GM23338 (cell line): Measurements from ENCODE around the gene DSCAML1. TPM values are rescaled to one million over a fixed set of nuclear protein-coding genes. Genes with fewer than 3 reads are reported as not detected.

Experiments
- ATAC-seq: fragments of 200-7000 bp; cut with Tn5 transposase; 3 replicates; pipeline ENCODE4 v1.9.1; 2020
- DNase-seq: peaks from one replicate; pipeline ENCODE4 v3.0.0-alpha.2; 2015; ENCODE audit warnings: low spot score
- H2AFZ ChIP-seq: fragments of 200-600 bp; sonication (generic); 2 replicates; pipeline ENCODE4 v1.8.0; 2016; ENCODE audit warnings: antibody characterized with exemption, mild to moderate bottlenecking, moderate library complexity
- H3F3A ChIP-seq: fragments of 200-600 bp; sonication (generic); replicated peaks from 2 replicates; pipeline ENCODE4 v1.8.0; 2017; ENCODE audit warnings: antibody characterized with exemption, mixed run types, low read depth
- H3K27ac ChIP-seq: fragments of 200-600 bp; sonication (generic); 2 replicates; pipeline ENCODE4 v1.6.1; 2016; ENCODE audit warnings: low read depth
- H3K27me3 ChIP-seq: fragments of 200-600 bp; sonication (generic); 2 replicates; pipeline ENCODE4 v1.8.0; 2016; ENCODE audit warnings: mild to moderate bottlenecking, mixed run types, moderate library complexity; ENCODE audit not compliant: insufficient read depth
- H3K36me3 ChIP-seq: fragments of 200-600 bp; sonication (generic); 2 replicates; pipeline ENCODE4 v1.8.0; 2016; ENCODE audit warnings: mild to moderate bottlenecking; ENCODE audit not compliant: insufficient read depth
- H3K4me1 ChIP-seq: fragments of 200-600 bp; sonication (generic); 2 replicates; pipeline ENCODE4 v1.8.0; 2016; ENCODE audit warnings: mild to moderate bottlenecking, moderate library complexity; ENCODE audit not compliant: insufficient read depth
- H3K4me2 ChIP-seq: fragments of 200-600 bp; sonication (generic); 2 replicates; pipeline ENCODE4 v1.7.1; 2017; ENCODE audit warnings: mixed run types
- H3K4me3 ChIP-seq: fragments of 200-600 bp; sonication (generic); 2 replicates; pipeline ENCODE4 v1.6.1; 2016; ENCODE audit warnings: mixed run types
- H3K79me2 ChIP-seq: fragments of 200-600 bp; sonication (generic); replicated peaks from 2 replicates; pipeline ENCODE4 v1.8.0; 2017; ENCODE audit warnings: mild to moderate bottlenecking; ENCODE audit not compliant: insufficient read depth
- H3K9me2 ChIP-seq: fragments of 200-600 bp; sonication (generic); 2 replicates; pipeline ENCODE4 v1.8.0; 2017; ENCODE audit not compliant: insufficient read depth
- H4K20me1 ChIP-seq: fragments of 200-600 bp; sonication (generic); replicated peaks from 2 replicates; pipeline ENCODE4 v1.8.0; 2017; ENCODE audit warnings: mild to moderate bottlenecking; ENCODE audit not compliant: insufficient read depth
- H3K27ac Mint-ChIP-seq: 2 replicates; pipeline ENCODE4 v1.8.0; 2020; ENCODE audit warnings: inconsistent platforms, mild to moderate bottlenecking, moderate library complexity, mixed read lengths
- H3K27me3 Mint-ChIP-seq: 3 replicates; pipeline ENCODE4 v1.8.0; 2022; ENCODE audit warnings: low read depth, mild to moderate bottlenecking, moderate library complexity, mixed read lengths, inconsistent platforms; ENCODE audit not compliant: insufficient read depth, poor library complexity
- H3K36me3 Mint-ChIP-seq: 3 replicates; pipeline ENCODE4 v1.8.0; 2021; ENCODE audit warnings: low read depth, mild to moderate bottlenecking, inconsistent platforms, moderate library complexity, mixed read lengths
- H3K4me1 Mint-ChIP-seq: 3 replicates; pipeline ENCODE4 v1.8.0; 2020; ENCODE audit warnings: mild to moderate bottlenecking, inconsistent platforms, mixed read lengths
- H3K4me3 Mint-ChIP-seq: 3 replicates; pipeline ENCODE4 v1.8.0; 2021; ENCODE audit warnings: moderate library complexity, mild to moderate bottlenecking, inconsistent platforms, mixed read lengths
- H3K9me3 Mint-ChIP-seq: 3 replicates; pipeline ENCODE4 v1.8.0; 2020; ENCODE audit warnings: moderate library complexity, mild to moderate bottlenecking, inconsistent platforms, mixed read lengths
- CREB1 ChIP-seq: fragments of 250-450 bp; sonication (Bioruptor Pico); IDR thresholded peaks from 2 replicates; pipeline ENCODE4 v1.5.0; 2020; ENCODE audit warnings: low read depth, mild to moderate bottlenecking, moderate library complexity
- CTCF ChIP-seq, 2 experiments: fragments of 200-600 bp in 1 of 2; sonication (generic) in 1 of 2; conservative IDR thresholded peaks; 2 replicates each; pipeline versions ENCODE4 v1.5.1 to v1.6.1; 2016 to 2017; ENCODE audit warnings: antibody characterized with exemption in 2 of 2, low read depth in 2 of 2, mild to moderate bottlenecking in 2 of 2, moderate library complexity in 1 of 2
- ETS1 ChIP-seq: IDR thresholded peaks from 2 replicates; pipeline ENCODE4 v1.6.1; 2016; ENCODE audit warnings: antibody characterized with exemption
- EZH2 ChIP-seq: fragments of 200-600 bp; sonication (generic); IDR thresholded peaks from one replicate; pipeline ENCODE4 v1.8.0; 2017; ENCODE audit warnings: antibody characterized with exemption, mild to moderate bottlenecking, low read depth; ENCODE audit not compliant: unreplicated experiment
- EZH2phosphoT487 ChIP-seq: fragments of 200-600 bp; sonication (generic); IDR thresholded peaks from one replicate; pipeline ENCODE4 v1.8.1; 2018; ENCODE audit warnings: antibody characterized with exemption; ENCODE audit not compliant: unreplicated experiment
- JUNB ChIP-seq: IDR thresholded peaks from one replicate; pipeline ENCODE4 v1.6.1; 2016; ENCODE audit warnings: antibody characterized with exemption; ENCODE audit not compliant: unreplicated experiment
- NANOG ChIP-seq: IDR thresholded peaks from 2 replicates; pipeline ENCODE4 v1.6.1; 2016; ENCODE audit warnings: antibody characterized with exemption, borderline replicate concordance
- POLR2AphosphoS5 ChIP-seq: IDR thresholded peaks from 2 replicates; pipeline ENCODE4 v1.6.1; 2016; ENCODE audit warnings: antibody characterized with exemption, low read depth
- REST ChIP-seq: IDR thresholded peaks from one replicate; pipeline ENCODE4 v1.6.1; 2018; ENCODE audit warnings: antibody characterized with exemption; ENCODE audit not compliant: unreplicated experiment
- STAT1 ChIP-seq: IDR thresholded peaks from one replicate; pipeline ENCODE4 v1.6.1; 2016; ENCODE audit warnings: antibody characterized with exemption; ENCODE audit not compliant: unreplicated experiment
- ZNF114 ChIP-seq: fragments of 250-450 bp; sonication (Bioruptor Pico); IDR thresholded peaks from 2 replicates; pipeline ENCODE4 v1.5.0; 2020; ENCODE audit warnings: mild to moderate bottlenecking, moderate library complexity
- ZNF331 ChIP-seq: fragments of 250-450 bp; sonication (Bioruptor Pico); IDR thresholded peaks from 2 replicates; pipeline ENCODE4 v1.5.0; 2020; ENCODE audit warnings: low read depth, mild to moderate bottlenecking, moderate library complexity
- ZNF462 ChIP-seq: fragments of 250-450 bp; sonication (Bioruptor Pico); IDR thresholded peaks from 2 replicates; pipeline ENCODE4 v1.5.0; 2020; ENCODE audit warnings: mild to moderate bottlenecking, moderate library complexity
- polyA plus RNA-seq: library from polyadenylated mRNA; unstranded; fragments of >200 nt; fragmentation: Nextera tagmentation; extraction: Ambion mirVana; gene quantifications from 2 replicates; pipeline ENCODE4 v1.2.1, GENCODE V29; 2016
- total RNA-seq: library from RNA; depleted of rRNA; stranded (reverse); fragments of >200 nt; shearing (Covaris generic); gene quantifications from 2 replicates; pipeline ENCODE4 v1.2.3, GENCODE V29; 2014

DSCAML1 gene
- total and polyA plus RNA-seq, 2 experiments from 2014 or later = 0.17 TPM; not detected in 1

- Histone ChIP-seq H3K4me1 (peaks cover 8% of the 10 kb centered on the region; the same call in 1 of the 2 replicates), H2AFZ (no peak overlapping the region), H3K27ac (no peak overlapping the region), H3K36me3 (no peaks in the 10 kb centered on the region), H3K4me3 (no peak overlapping the region), H3F3A (no peaks in the 10 kb centered on the region), H3K79me2 (no peaks in the 10 kb centered on the region), H3K27me3 (no peaks in the 10 kb centered on the region), H4K20me1 (no peaks in the 10 kb centered on the region), H3K9me2 (no peaks in the 10 kb centered on the region), H3K4me2 (no peak overlapping the region)
- Mint-ChIP-seq H3K4me1 (peaks cover 31% of the 10 kb centered on the region), H3K36me3 (no peaks in the 10 kb centered on the region), H3K9me3 (no peaks in the 10 kb centered on the region; the same call in 2 of the 3 replicates), H3K27me3 (peaks cover 17% of the 10 kb centered on the region), H3K4me3 (no peak overlapping the region), H3K27ac (no peak overlapping the region)
- ATAC-seq (no peak), DNase-seq (no peak)
- TF ChIP-seq NANOG = no peak
- TF ChIP-seq REST = no peak
- no peak for TF ChIP-seq ZNF114 (CRISPR knock-in tag)
- no peak for TF ChIP-seq ZNF462 (CRISPR knock-in tag)
- TF ChIP-seq POLR2AphosphoS5 = no peak
- TF ChIP-seq CTCF (conservative IDR thresholded peaks at IDR 0.05; ENCODE audit: low read depth in 2 of 2) = no peak
- TF ChIP-seq EZH2 = no peak
- no peak for TF ChIP-seq STAT1
- TF ChIP-seq JUNB = no peak
- no peak for TF ChIP-seq CREB1
- no peak for TF ChIP-seq ZNF331 (CRISPR knock-in tag)
- no peak for TF ChIP-seq ETS1
- TF ChIP-seq EZH2phosphoT487 = no peak
These were observed 326.4 kb downstream of the DSCAML1 start for GRCh38 chr11:117470576-117470975.
